Neural progenitor cell (in vitro differentiated cells): ENCODE measurements around the gene TBXA2R.

Source experiments
- EZH2phosphoT487 ChIP-seq: fragments of 200-600 bp; sonication (generic); IDR thresholded peaks from 2 replicates; pipeline ENCODE4 v1.6.1; 2017; ENCODE audit warnings: antibody characterized with exemption
- TF ChIP-seq, protein P1 (sequence below): fragments of 200-600 bp; sonication (generic); IDR thresholded peaks from 2 replicates; pipeline ENCODE4 v1.5.1; 2017; ENCODE audit warnings: antibody characterized with exemption, mild to moderate bottlenecking

- TF ChIP-seq, protein P1, sequence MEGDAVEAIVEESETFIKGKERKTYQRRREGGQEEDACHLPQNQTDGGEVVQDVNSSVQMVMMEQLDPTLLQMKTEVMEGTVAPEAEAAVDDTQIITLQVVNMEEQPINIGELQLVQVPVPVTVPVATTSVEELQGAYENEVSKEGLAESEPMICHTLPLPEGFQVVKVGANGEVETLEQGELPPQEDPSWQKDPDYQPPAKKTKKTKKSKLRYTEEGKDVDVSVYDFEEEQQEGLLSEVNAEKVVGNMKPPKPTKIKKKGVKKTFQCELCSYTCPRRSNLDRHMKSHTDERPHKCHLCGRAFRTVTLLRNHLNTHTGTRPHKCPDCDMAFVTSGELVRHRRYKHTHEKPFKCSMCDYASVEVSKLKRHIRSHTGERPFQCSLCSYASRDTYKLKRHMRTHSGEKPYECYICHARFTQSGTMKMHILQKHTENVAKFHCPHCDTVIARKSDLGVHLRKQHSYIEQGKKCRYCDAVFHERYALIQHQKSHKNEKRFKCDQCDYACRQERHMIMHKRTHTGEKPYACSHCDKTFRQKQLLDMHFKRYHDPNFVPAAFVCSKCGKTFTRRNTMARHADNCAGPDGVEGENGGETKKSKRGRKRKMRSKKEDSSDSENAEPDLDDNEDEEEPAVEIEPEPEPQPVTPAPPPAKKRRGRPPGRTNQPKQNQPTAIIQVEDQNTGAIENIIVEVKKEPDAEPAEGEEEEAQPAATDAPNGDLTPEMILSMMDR: no peak
- no peak for TF ChIP-seq EZH2phosphoT487
Observed at GRCh38 chr19:3613818-3614661, 7.4 kb upstream of the TBXA2R start.
